A673 (cell line): ENCODE data around the gene NXF1.

Experiments
- EZH2 ChIP-seq: fragments of 200-600 bp; sonication (generic); IDR thresholded peaks from 2 replicates; pipeline ENCODE4 v1.6.1; 2017; ENCODE audit warnings: borderline replicate concordance, low read depth, mild to moderate bottlenecking, mixed read lengths, antibody characterized with exemption, low read length; ENCODE audit not compliant: poor library complexity, severe bottlenecking
- TF ChIP-seq, protein P1 (sequence below): fragments of 300-800, 200-600 bp; sonication (generic); conservative IDR thresholded peaks from 2 replicates; pipeline ENCODE4 v1.5.1; 2017; ENCODE audit warnings: low read depth, mild to moderate bottlenecking, antibody characterized with exemption, low read length, moderate library complexity, mixed read lengths

DNA sequence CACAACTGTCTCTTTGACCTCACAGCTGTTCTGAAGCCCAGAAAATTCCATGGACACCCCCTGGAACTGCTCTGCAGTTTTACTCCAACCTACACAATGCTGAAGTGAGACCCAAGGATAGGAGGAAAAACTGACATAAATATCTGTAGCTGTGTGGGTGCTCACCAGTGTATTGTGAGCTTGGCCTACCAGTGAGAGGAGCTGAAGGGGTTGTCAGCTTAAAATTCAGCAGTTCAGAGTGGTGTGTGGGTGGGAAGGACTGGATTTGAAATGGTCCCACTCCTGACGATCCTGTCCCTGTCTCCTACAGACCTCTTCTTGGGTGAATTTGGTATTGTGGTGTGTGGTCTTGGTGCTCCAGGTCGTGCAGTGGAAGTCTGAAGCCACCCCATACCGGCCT lies 15.7 kb downstream of the NXF1 start:
- TF ChIP-seq, protein P1, sequence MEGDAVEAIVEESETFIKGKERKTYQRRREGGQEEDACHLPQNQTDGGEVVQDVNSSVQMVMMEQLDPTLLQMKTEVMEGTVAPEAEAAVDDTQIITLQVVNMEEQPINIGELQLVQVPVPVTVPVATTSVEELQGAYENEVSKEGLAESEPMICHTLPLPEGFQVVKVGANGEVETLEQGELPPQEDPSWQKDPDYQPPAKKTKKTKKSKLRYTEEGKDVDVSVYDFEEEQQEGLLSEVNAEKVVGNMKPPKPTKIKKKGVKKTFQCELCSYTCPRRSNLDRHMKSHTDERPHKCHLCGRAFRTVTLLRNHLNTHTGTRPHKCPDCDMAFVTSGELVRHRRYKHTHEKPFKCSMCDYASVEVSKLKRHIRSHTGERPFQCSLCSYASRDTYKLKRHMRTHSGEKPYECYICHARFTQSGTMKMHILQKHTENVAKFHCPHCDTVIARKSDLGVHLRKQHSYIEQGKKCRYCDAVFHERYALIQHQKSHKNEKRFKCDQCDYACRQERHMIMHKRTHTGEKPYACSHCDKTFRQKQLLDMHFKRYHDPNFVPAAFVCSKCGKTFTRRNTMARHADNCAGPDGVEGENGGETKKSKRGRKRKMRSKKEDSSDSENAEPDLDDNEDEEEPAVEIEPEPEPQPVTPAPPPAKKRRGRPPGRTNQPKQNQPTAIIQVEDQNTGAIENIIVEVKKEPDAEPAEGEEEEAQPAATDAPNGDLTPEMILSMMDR: no peak
- no peak for TF ChIP-seq EZH2
